HCT116 (cell line): ENCODE measurements around the gene IQCK. TPM values are rescaled to one million over a fixed set of nuclear protein-coding genes. Genes with fewer than 3 reads are reported as not detected.

Experiments used
- ELF1 ChIP-seq: IDR thresholded peaks from 2 replicates; pipeline ENCODE4 v1.6.1; 2012; ENCODE audit warnings: low read depth, borderline replicate concordance
- FOSL1 ChIP-seq: IDR thresholded peaks from 2 replicates; pipeline ENCODE4 v1.6.1; 2012; ENCODE audit warnings: low read depth
- POLR2AphosphoS5 ChIP-seq: IDR thresholded peaks from 2 replicates; pipeline ENCODE4 v1.6.1; 2011; ENCODE audit warnings: mild to moderate bottlenecking, low read depth, low read length, moderate library complexity
- RAD21 ChIP-seq: IDR thresholded peaks from 2 replicates; pipeline ENCODE4 v1.6.1; 2012; ENCODE audit warnings: low read depth, mild to moderate bottlenecking
- SP1 ChIP-seq: IDR thresholded peaks from 2 replicates; pipeline ENCODE4 v1.6.1; 2012; ENCODE audit warnings: low read depth
- TCF7L2 ChIP-seq: IDR thresholded peaks from 2 replicates; pipeline ENCODE4 v1.7.0; 2011; ENCODE audit warnings: borderline replicate concordance, inconsistent platforms; ENCODE audit not compliant: insufficient read depth, insufficient read length; ENCODE audit errors: extremely low read depth
- YY1 ChIP-seq: IDR thresholded peaks from 2 replicates; pipeline ENCODE4 v1.6.1; 2011; ENCODE audit warnings: low read length, low read depth, moderate library complexity, mild to moderate bottlenecking; ENCODE audit not compliant: insufficient replicate concordance; ENCODE audit errors: extremely low read depth
- ZFX ChIP-seq: fragments of 450-650 bp; IDR thresholded peaks from 2 replicates; pipeline ENCODE4 v1.6.1; 2017
- total RNA-seq: library from RNA; stranded (reverse); gene quantifications from one replicate; pipeline ENCODE4 v1.2.1, GENCODE V29; 2021; ENCODE audit not compliant: unreplicated experiment
- TF ChIP-seq, protein P1 (sequence below): IDR thresholded peaks from 2 replicates; pipeline ENCODE4 v1.6.1; 2012; ENCODE audit warnings: low read depth
- TF ChIP-seq, protein P2 (sequence below), 3 experiments: fragments of 200-600 bp in 1 of 3; sonication (generic) in 1 of 3; IDR thresholded peaks in 2 of 3; conservative IDR thresholded peaks in 1 of 3; 2 replicates each; pipeline ENCODE4 v1.5.1; 2012 to 2017; ENCODE audit warnings: low read depth in 2 of 3, low read length in 2 of 3, antibody characterized with exemption in 1 of 3, borderline replicate concordance in 1 of 3, control low read depth in 1 of 3, mild to moderate bottlenecking in 1 of 3, mixed read lengths in 1 of 3, mixed run types in 1 of 3, moderate library complexity in 1 of 3; ENCODE audit not compliant: insufficient read depth in 1 of 3

Gene IQCK
- total RNA-seq, 1 experiment from 2014 or later = 11.8 TPM

DNA sequence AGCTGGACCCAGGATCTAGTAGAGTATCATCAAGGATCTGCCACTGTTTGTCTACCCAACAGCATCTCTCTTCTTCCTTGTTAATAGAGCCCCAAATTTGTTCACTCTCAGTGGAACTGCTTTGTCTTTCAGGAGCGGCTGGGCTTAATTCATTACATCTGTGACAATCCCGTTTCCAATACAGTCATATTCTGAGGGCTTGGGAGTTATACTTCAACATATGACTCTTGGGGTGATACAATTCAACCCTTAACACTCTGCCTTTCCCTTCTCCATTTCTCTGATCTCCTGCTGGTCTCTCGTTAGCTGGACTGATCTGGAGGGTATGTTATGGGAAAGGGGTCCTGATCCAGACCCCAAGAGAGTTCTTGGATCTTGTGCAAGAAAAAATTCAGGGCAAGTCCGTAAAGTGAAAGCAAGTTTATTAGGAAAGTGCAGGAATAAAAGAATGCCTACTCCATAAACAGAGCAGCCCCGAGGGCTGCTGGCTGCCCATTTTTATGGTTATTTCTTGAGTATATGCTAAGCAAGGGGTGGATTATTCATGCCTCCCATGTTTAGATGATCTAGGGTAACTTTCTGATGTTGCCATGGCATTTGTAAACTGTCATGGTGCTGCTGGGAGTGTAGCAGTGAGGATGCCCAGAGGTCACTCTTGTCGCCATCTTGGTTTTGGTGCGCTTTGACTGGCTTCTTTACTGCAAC is 42.4 kb downstream of the IQCK start (continued):
- TF ChIP-seq, protein P1, sequence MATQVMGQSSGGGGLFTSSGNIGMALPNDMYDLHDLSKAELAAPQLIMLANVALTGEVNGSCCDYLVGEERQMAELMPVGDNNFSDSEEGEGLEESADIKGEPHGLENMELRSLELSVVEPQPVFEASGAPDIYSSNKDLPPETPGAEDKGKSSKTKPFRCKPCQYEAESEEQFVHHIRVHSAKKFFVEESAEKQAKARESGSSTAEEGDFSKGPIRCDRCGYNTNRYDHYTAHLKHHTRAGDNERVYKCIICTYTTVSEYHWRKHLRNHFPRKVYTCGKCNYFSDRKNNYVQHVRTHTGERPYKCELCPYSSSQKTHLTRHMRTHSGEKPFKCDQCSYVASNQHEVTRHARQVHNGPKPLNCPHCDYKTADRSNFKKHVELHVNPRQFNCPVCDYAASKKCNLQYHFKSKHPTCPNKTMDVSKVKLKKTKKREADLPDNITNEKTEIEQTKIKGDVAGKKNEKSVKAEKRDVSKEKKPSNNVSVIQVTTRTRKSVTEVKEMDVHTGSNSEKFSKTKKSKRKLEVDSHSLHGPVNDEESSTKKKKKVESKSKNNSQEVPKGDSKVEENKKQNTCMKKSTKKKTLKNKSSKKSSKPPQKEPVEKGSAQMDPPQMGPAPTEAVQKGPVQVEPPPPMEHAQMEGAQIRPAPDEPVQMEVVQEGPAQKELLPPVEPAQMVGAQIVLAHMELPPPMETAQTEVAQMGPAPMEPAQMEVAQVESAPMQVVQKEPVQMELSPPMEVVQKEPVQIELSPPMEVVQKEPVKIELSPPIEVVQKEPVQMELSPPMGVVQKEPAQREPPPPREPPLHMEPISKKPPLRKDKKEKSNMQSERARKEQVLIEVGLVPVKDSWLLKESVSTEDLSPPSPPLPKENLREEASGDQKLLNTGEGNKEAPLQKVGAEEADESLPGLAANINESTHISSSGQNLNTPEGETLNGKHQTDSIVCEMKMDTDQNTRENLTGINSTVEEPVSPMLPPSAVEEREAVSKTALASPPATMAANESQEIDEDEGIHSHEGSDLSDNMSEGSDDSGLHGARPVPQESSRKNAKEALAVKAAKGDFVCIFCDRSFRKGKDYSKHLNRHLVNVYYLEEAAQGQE = no peak
- TF ChIP-seq ELF1 (no peak), SP1 (no peak), YY1 (no peak), POLR2AphosphoS5 (no peak), RAD21 (no peak), FOSL1 (no peak), TCF7L2 (no peak), ZFX (no peak)
- TF ChIP-seq, protein P2, sequence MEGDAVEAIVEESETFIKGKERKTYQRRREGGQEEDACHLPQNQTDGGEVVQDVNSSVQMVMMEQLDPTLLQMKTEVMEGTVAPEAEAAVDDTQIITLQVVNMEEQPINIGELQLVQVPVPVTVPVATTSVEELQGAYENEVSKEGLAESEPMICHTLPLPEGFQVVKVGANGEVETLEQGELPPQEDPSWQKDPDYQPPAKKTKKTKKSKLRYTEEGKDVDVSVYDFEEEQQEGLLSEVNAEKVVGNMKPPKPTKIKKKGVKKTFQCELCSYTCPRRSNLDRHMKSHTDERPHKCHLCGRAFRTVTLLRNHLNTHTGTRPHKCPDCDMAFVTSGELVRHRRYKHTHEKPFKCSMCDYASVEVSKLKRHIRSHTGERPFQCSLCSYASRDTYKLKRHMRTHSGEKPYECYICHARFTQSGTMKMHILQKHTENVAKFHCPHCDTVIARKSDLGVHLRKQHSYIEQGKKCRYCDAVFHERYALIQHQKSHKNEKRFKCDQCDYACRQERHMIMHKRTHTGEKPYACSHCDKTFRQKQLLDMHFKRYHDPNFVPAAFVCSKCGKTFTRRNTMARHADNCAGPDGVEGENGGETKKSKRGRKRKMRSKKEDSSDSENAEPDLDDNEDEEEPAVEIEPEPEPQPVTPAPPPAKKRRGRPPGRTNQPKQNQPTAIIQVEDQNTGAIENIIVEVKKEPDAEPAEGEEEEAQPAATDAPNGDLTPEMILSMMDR (IDR thresholded peaks at IDR 0.05 in 2 of 3, conservative IDR thresholded peaks at IDR 0.05 in 1 of 3; ENCODE audit: borderline replicate concordance in 1 of 3, insufficient read depth in 1 of 3, low read depth in 2 of 3, low read length in 2 of 3) = no peak
